ENCODE data around the gene CDK5.

CDK5 gene

GRCh38 chr7:151094675-151095074 lies 37.0 kb upstream of the CDK5 start:
- Histone ChIP-seq H3K4me1 (ENCODE audit: control insufficient read depth, insufficient read depth, low read length, poor library complexity, severe bottlenecking) (peaks cover 27% of the 10 kb centered on the region), H3K4me3 (ENCODE audit: extremely low read depth, insufficient read depth, low read length, poor library complexity, severe bottlenecking) (no peak overlapping the region), H3K9me3 (ENCODE audit: control insufficient read depth, low read length) (no peaks in the 10 kb centered on the region), H3K36me3 (ENCODE audit: control insufficient read depth, insufficient read depth, low read length) (peaks cover 71% of the 10 kb centered on the region), H3K27ac (ENCODE audit: low read depth, low read length, severe bottlenecking) (no peak overlapping the region)
- WGBS, 2 experiments (ENCODE audit: insufficient coverage in 2 of 2), result 90 to 93% methylated on average over 2 to 5 of the region's 5 CpGs

DNA sequence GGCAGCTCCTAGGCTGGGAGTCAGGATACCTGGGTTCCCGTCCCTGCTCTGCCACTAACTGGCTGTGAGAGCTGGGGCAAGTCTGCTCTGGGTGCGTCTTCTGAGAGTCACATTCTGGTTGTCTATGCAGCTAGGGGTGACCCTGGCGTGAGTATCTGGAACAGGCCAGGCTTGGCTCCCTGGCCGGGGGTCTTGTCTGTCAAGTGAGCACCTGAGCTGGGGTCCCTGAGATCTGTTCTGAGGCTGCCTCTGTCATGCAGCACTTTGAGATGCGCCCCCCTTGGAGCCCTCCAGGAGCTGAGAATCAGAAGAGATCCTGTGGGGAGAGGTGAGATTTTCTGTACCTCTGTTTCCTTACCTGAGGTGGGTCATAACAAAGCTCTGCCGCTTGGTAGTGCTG lies 36.1 kb upstream of the CDK5 start:
- H3K4me3 ChIP-seq (ENCODE audit: extremely low read depth, insufficient read depth, low read length, poor library complexity, severe bottlenecking), result no peak overlapping the region
- H3K27ac ChIP-seq (ENCODE audit: low read depth, low read length, severe bottlenecking), result no peak overlapping the region
- peaks cover 32% of the 10 kb centered on the region for H3K4me1 ChIP-seq (ENCODE audit: control insufficient read depth, insufficient read depth, low read length, poor library complexity, severe bottlenecking)
- 93 to 98% methylated on average over 5 to 6 of the region's 6 CpGs for WGBS, 2 experiments (ENCODE audit: insufficient coverage in 2 of 2)
- H3K9me3 ChIP-seq (ENCODE audit: control insufficient read depth, low read length), result no peaks in the 10 kb centered on the region
- H3K36me3 ChIP-seq (ENCODE audit: control insufficient read depth, insufficient read depth, low read length), result peaks cover 71% of the 10 kb centered on the region

- 98% methylated on average over 14 of the region's 14 CpGs for WGBS, 2 experiments (ENCODE audit: insufficient coverage in 2 of 2)
- Histone ChIP-seq H3K4me3 (ENCODE audit: extremely low read depth, insufficient read depth, low read length, poor library complexity, severe bottlenecking) (no peak overlapping the region), H3K9me3 (ENCODE audit: control insufficient read depth, low read length) (no peaks in the 10 kb centered on the region), H3K36me3 (ENCODE audit: control insufficient read depth, insufficient read depth, low read length) (peaks cover 58% of the 10 kb centered on the region), H3K27ac (ENCODE audit: low read depth, low read length, severe bottlenecking) (no peak overlapping the region), H3K4me1 (ENCODE audit: control insufficient read depth, insufficient read depth, low read length, poor library complexity, severe bottlenecking) (peaks cover 37% of the 10 kb centered on the region)
Observed at GRCh38 chr7:151091988-151092387, 34.3 kb upstream of the CDK5 start.

- peaks cover 53% of the 10 kb centered on the region for H3K36me3 ChIP-seq (ENCODE audit: control insufficient read depth, insufficient read depth, low read length)
- no peak overlapping the region for H3K27ac ChIP-seq (ENCODE audit: low read depth, low read length, severe bottlenecking)
- no peak overlapping the region for H3K4me3 ChIP-seq (ENCODE audit: extremely low read depth, insufficient read depth, low read length, poor library complexity, severe bottlenecking)
- no peaks in the 10 kb centered on the region for H3K9me3 ChIP-seq (ENCODE audit: control insufficient read depth, low read length)
- WGBS, 2 experiments (ENCODE audit: insufficient coverage in 2 of 2), result 67 to 72% methylated on average over 6 of the region's 6 CpGs
- H3K4me1 ChIP-seq (ENCODE audit: control insufficient read depth, insufficient read depth, low read length, poor library complexity, severe bottlenecking), result peaks cover 37% of the 10 kb centered on the region
Observed at GRCh38 chr7:151091431-151091830, 33.7 kb upstream of the CDK5 start.

GRCh38 chr7:151091003-151091402 lies 33.3 kb upstream of the CDK5 start:
- no peaks in the 10 kb centered on the region for H3K9me3 ChIP-seq (ENCODE audit: control insufficient read depth, low read length)
- H3K4me1 ChIP-seq (ENCODE audit: control insufficient read depth, insufficient read depth, low read length, poor library complexity, severe bottlenecking), result peaks cover 37% of the 10 kb centered on the region
- WGBS, 2 experiments (ENCODE audit: insufficient coverage in 2 of 2), result 89 to 92% methylated on average over 7 of the region's 7 CpGs

DNA sequence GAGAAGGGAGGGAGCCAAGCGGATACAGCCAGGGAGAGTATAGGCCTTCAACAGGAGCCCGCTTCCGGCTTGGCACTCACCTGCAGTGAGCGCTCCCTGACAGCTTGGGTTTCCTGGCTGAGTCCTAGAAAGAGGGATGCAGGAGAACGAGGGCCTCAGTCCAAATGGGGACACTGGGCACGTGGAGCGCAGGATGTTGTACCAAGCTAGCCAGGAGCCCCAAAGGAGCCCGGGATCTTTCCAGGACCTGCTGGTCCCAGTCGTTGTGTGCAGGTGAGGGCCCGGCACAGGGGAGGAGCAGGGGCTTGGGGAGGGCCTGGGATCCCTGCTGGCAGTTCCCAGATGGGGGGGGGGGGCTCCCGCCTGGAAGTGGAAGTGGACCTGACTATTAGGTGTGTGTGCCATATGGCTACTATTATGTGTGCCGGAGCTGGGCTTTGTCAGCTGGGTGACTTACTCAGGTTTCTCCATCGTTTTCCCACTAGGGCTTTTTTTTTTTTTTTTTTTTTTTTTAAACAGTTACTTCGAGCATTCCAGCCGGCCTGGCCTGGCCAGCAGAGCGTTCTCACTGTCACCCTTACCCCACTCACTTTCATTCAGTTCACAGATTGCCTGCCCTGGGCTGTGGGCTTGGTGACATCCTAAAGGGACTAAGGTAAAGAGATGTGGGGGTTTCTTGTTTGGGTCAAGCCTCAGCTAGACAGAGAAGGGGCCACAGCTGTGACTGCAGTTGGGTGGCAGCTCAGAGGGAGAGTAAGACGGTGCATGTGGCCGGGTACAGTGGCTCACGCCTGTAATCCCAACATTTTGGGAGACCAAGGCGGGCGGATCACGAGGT lies 32.4 kb upstream of the CDK5 start:
- Histone ChIP-seq H3K4me3 (ENCODE audit: extremely low read depth, insufficient read depth, low read length, poor library complexity, severe bottlenecking) (peak overlapping the region; percentile 87), H3K36me3 (ENCODE audit: control insufficient read depth, insufficient read depth, low read length) (peaks cover 40% of the 10 kb centered on the region), H3K4me1 (ENCODE audit: control insufficient read depth, insufficient read depth, low read length, poor library complexity, severe bottlenecking) (peaks cover 38% of the 10 kb centered on the region), H3K27ac (ENCODE audit: low read depth, low read length, severe bottlenecking) (peak overlapping the region; percentile 80), H3K9me3 (ENCODE audit: control insufficient read depth, low read length) (no peaks in the 10 kb centered on the region)
- WGBS, 2 experiments (ENCODE audit: insufficient coverage in 2 of 2), result 82 to 85% methylated on average over 11 to 15 of the region's 22 CpGs

More at GRCh38 chr7:151091003-151091402, 33.3 kb upstream of the CDK5 start:
- no peak overlapping the region for H3K27ac ChIP-seq (ENCODE audit: low read depth, low read length, severe bottlenecking)
- H3K36me3 ChIP-seq (ENCODE audit: control insufficient read depth, insufficient read depth, low read length), result peaks cover 48% of the 10 kb centered on the region
- H3K4me3 ChIP-seq (ENCODE audit: extremely low read depth, insufficient read depth, low read length, poor library complexity, severe bottlenecking), result no peak overlapping the region

- peak overlapping the region; percentile 80 for H3K27ac ChIP-seq (ENCODE audit: low read depth, low read length, severe bottlenecking)
- peak overlapping the region; percentile 87 for H3K4me3 ChIP-seq (ENCODE audit: extremely low read depth, insufficient read depth, low read length, poor library complexity, severe bottlenecking)
- H3K9me3 ChIP-seq (ENCODE audit: control insufficient read depth, low read length), result no peaks in the 10 kb centered on the region
- H3K4me1 ChIP-seq (ENCODE audit: control insufficient read depth, insufficient read depth, low read length, poor library complexity, severe bottlenecking), result peaks cover 38% of the 10 kb centered on the region
- H3K36me3 ChIP-seq (ENCODE audit: control insufficient read depth, insufficient read depth, low read length), result peaks cover 35% of the 10 kb centered on the region
- WGBS, 2 experiments (ENCODE audit: insufficient coverage in 2 of 2), result 19 to 21% methylated on average over 25 to 28 of the region's 30 CpGs
Observed at GRCh38 chr7:151088856-151089699, 31.4 kb upstream of the CDK5 start.

- peaks cover 29% of the 10 kb centered on the region for H3K36me3 ChIP-seq (ENCODE audit: control insufficient read depth, insufficient read depth, low read length)
- peak overlapping the region; percentile 87 for H3K4me3 ChIP-seq (ENCODE audit: extremely low read depth, insufficient read depth, low read length, poor library complexity, severe bottlenecking)
- 17 to 22% methylated on average over 8 to 9 of the region's 16 CpGs for WGBS, 2 experiments (ENCODE audit: insufficient coverage in 2 of 2)
- H3K4me1 ChIP-seq (ENCODE audit: control insufficient read depth, insufficient read depth, low read length, poor library complexity, severe bottlenecking), result peaks cover 43% of the 10 kb centered on the region
- H3K27ac ChIP-seq (ENCODE audit: low read depth, low read length, severe bottlenecking), result peak overlapping the region; percentile 80
- H3K9me3 ChIP-seq (ENCODE audit: control insufficient read depth, low read length), result no peaks in the 10 kb centered on the region
Observed at GRCh38 chr7:151088019-151088855, 30.5 kb upstream of the CDK5 start.

- H3K9me3 ChIP-seq (ENCODE audit: control insufficient read depth, low read length), result no peaks in the 10 kb centered on the region
- peak overlapping the region; percentile 13 for H3K27ac ChIP-seq (ENCODE audit: low read depth, low read length, severe bottlenecking)
- WGBS, 2 experiments (ENCODE audit: insufficient coverage in 2 of 2), result 1% methylated on average over 29 to 59 of the region's 70 CpGs
- peak overlapping the region; percentile 87 for H3K4me3 ChIP-seq (ENCODE audit: extremely low read depth, insufficient read depth, low read length, poor library complexity, severe bottlenecking)
- H3K4me1 ChIP-seq (ENCODE audit: control insufficient read depth, insufficient read depth, low read length, poor library complexity, severe bottlenecking), result peaks cover 46% of the 10 kb centered on the region
- peaks cover 21% of the 10 kb centered on the region for H3K36me3 ChIP-seq (ENCODE audit: control insufficient read depth, insufficient read depth, low read length)
Observed at GRCh38 chr7:151087245-151088018, 29.7 kb upstream of the CDK5 start.

Measured in mesodermal cell (in vitro differentiated cells).